ENCODE results near the gene ZNF593OS. TPM values are rescaled to one million over a fixed set of nuclear protein-coding genes. Genes with fewer than 3 reads are reported as not detected.

The ZNF593OS gene
- total RNA-seq, 1 donor from 2014 or later: not detected

GRCh38 chr1:26134466-26134865 is 37.2 kb downstream of the ZNF593OS start:
- DNase-seq (no peak), ATAC-seq (no peak)

GRCh38 chr1:26132834-26133167 is 38.8 kb downstream of the ZNF593OS start:
- ATAC-seq: no peak
- DNase-seq: no peak
- intact Hi-C loops (cut with micrococcal nuclease): no loop called here

More at GRCh38 chr1:26134466-26134865, 37.2 kb downstream of the ZNF593OS start:
- intact Hi-C loops (cut with micrococcal nuclease): no loop called here

GRCh38 chr1:26132128-26132833 is 39.4 kb downstream of the ZNF593OS start:
- ATAC-seq: no peak
- no peak for DNase-seq
- intact Hi-C loops (cut with micrococcal nuclease): no loop called here

GRCh38 chr1:26130695-26131094 is 40.9 kb downstream of the ZNF593OS start:
- no peak for ATAC-seq

GRCh38 chr1:26129778-26130177 is 41.9 kb downstream of the ZNF593OS start:
- ATAC-seq (no peak), DNase-seq (no peak)
- intact Hi-C loops (cut with micrococcal nuclease): no loop called here

More at GRCh38 chr1:26130695-26131094, 40.9 kb downstream of the ZNF593OS start:
- intact Hi-C loops (cut with micrococcal nuclease): no loop called here
- DNase-seq: no peak

GRCh38 chr1:26127235-26128163 is 44.1 kb downstream of the ZNF593OS start:
- intact Hi-C loops (cut with micrococcal nuclease): no loop called here
- DNase-seq (no peak), ATAC-seq (peak; percentile 56)

GRCh38 chr1:26126321-26127084 is 45.1 kb downstream of the ZNF593OS start:
- intact Hi-C loops (cut with micrococcal nuclease): no loop called here

GRCh38 chr1:26125946-26126320 is 45.7 kb downstream of the ZNF593OS start:
- ATAC-seq (no peak), DNase-seq (no peak)
- intact Hi-C loops (cut with micrococcal nuclease): no loop called here

More at GRCh38 chr1:26126321-26127084, 45.1 kb downstream of the ZNF593OS start:
- DNase-seq (no peak), ATAC-seq (peak; percentile 59)

- no peak for ATAC-seq
- no peak for DNase-seq
- intact Hi-C loops (cut with micrococcal nuclease): no loop called here
These were observed 46.2 kb downstream of the ZNF593OS start for GRCh38 chr1:26125382-26125781.

- DNase-seq (no peak), ATAC-seq (no peak)
- intact Hi-C loops (cut with micrococcal nuclease): no loop called here
These were observed 47.0 kb downstream of the ZNF593OS start for GRCh38 chr1:26124418-26125331.

GRCh38 chr1:26122988-26123973 is 48.4 kb downstream of the ZNF593OS start:
- intact Hi-C loops (cut with micrococcal nuclease): no loop called here
- ATAC-seq (peak; percentile 17), DNase-seq (no peak)

- intact Hi-C loops (cut with micrococcal nuclease): no loop called here
- DNase-seq (no peak), ATAC-seq (peak; percentile 39)
These were observed 49.5 kb downstream of the ZNF593OS start for GRCh38 chr1:26121854-26122773.

- ATAC-seq (no peak), DNase-seq (no peak)
- intact Hi-C loops (cut with micrococcal nuclease): no loop called here
These were observed 51.6 kb downstream of the ZNF593OS start for GRCh38 chr1:26119892-26120608.
